ENCODE results near the gene TEX29. TPM values are rescaled to one million over a fixed set of nuclear protein-coding genes. Genes with fewer than 3 reads are reported as not detected.

The TEX29 gene
- total RNA-seq, 1 experiment from 2014 or later, result 0.45 TPM

- no peak for DNase-seq (ENCODE audit: low spot score)
Measured at GRCh38 chr13:111328574-111329410, 8.3 kb downstream of the TEX29 start.

DNA sequence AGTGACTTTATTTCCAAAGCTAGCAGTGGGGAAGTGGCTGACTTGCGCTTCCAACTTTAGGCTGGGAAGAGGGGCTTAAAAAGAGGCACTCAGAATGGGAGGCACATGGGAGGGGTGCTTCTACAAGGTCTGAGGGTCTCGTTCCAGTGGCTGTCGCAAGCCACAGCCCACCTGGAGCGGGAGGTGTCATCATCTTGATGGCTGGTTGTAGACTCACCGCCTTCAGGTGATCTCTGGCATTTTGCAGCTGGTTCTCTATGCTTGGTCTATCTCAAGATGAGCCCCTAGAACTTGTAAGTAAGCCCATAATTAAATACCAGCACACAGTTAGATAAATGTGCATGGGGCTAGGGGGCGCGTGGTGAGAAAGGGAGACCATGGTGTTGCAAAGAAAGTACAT, 9.2 kb downstream of the TEX29 start:
- no TSS peak for BruUV-seq (replicated peaks)
- intact Hi-C loops (cut with micrococcal nuclease; ENCODE audit: unreplicated experiment), result no loop called here
- H3K4me3 ChIP-seq (ENCODE audit: low read depth, low read length, poor library complexity, severe bottlenecking), result no peak overlapping the region
- DNase-seq (ENCODE audit: low spot score), result no peak
- no peaks in the 10 kb centered on the region for H3K27me3 ChIP-seq (replicated peaks; ENCODE audit: insufficient read depth, low read depth, low read length, poor library complexity)
- CTCF ChIA-PET, result no interaction called here
- H3K36me3 ChIP-seq (ENCODE audit: insufficient read depth, low read length, poor library complexity, severe bottlenecking), result no peaks in the 10 kb centered on the region
- H3K27ac ChIP-seq (ENCODE audit: low read depth, low read length, poor library complexity, severe bottlenecking), result no peak overlapping the region
- POLR2A ChIA-PET (ENCODE audit: low non-redundant PET), result no interaction called here
- H3K4me1 ChIP-seq (ENCODE audit: insufficient read depth, low read length, poor library complexity, severe bottlenecking), result no peaks in the 10 kb centered on the region
- TF ChIP-seq CTCF (conservative IDR thresholded peaks at IDR 0.05; ENCODE audit: low read depth, low read length), result no peak
- no peak for TF ChIP-seq EZH2 (IDR thresholded peaks at IDR 0.05; ENCODE audit: borderline replicate concordance, low read depth, low read length, poor library complexity, severe bottlenecking)
- H3K9me3 ChIP-seq (ENCODE audit: low read depth, low read length, poor library complexity, severe bottlenecking), result no peaks in the 10 kb centered on the region

More at GRCh38 chr13:111328574-111329410, 8.3 kb downstream of the TEX29 start:
- Histone ChIP-seq H3K9me3 (ENCODE audit: low read depth, low read length, poor library complexity, severe bottlenecking) (no peaks in the 10 kb centered on the region), H3K27me3 (replicated peaks; ENCODE audit: insufficient read depth, low read depth, low read length, poor library complexity) (no peaks in the 10 kb centered on the region), H3K27ac (ENCODE audit: low read depth, low read length, poor library complexity, severe bottlenecking) (no peak overlapping the region), H3K4me1 (ENCODE audit: insufficient read depth, low read length, poor library complexity, severe bottlenecking) (no peaks in the 10 kb centered on the region), H3K36me3 (ENCODE audit: insufficient read depth, low read length, poor library complexity, severe bottlenecking) (no peaks in the 10 kb centered on the region), H3K4me3 (ENCODE audit: low read depth, low read length, poor library complexity, severe bottlenecking) (no peak overlapping the region)
- no TSS peak for BruUV-seq (replicated peaks)
- ChIA-PET CTCF (interaction anchor here (0.7 kb wide), 1 partner anchor 59 kb away, joined by 6 read pairs; no protein-coding TSS in a partner anchor), POLR2A (ENCODE audit: low non-redundant PET) (no interaction called here)
- TF ChIP-seq EZH2 (IDR thresholded peaks at IDR 0.05; ENCODE audit: borderline replicate concordance, low read depth, low read length, poor library complexity, severe bottlenecking) (no peak), CTCF (conservative IDR thresholded peaks at IDR 0.05; ENCODE audit: low read depth, low read length) (no peak)
- intact Hi-C loops (cut with micrococcal nuclease; ENCODE audit: unreplicated experiment), result no loop called here

DNA sequence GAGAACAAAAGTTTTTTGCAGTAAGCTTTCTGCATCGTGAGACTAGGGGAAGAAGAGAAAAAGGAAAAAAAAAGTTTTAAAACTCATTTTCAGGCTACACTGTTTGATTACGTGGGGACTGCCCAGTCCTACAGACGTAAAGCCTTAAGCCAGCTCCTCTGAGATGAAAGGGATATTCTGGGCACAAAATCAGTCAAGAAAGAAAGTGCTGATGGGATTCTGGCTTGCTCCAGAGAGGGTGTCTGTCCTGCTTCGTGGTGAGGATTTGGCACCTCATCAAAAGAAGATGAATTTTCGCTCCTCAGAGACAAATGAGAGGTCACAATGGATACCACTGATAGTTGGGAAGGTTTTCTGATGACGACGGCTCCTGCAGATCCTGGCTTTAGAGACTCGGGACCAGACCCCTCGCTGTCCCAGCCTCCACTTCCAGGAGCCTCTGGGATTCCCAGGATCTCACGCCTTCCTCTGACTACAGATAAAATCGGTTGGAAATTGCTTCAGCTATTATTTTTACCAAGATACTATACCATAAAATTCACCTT, 9.7 kb downstream of the TEX29 start:
- H3K27me3 ChIP-seq (replicated peaks; ENCODE audit: insufficient read depth, low read depth, low read length, poor library complexity), result no peaks in the 10 kb centered on the region
- H3K27ac ChIP-seq (ENCODE audit: low read depth, low read length, poor library complexity, severe bottlenecking), result no peak overlapping the region
- no peaks in the 10 kb centered on the region for H3K9me3 ChIP-seq (ENCODE audit: low read depth, low read length, poor library complexity, severe bottlenecking)
- no TSS peak for BruUV-seq (replicated peaks)
- CTCF ChIA-PET, result no interaction called here
- POLR2A ChIA-PET (ENCODE audit: low non-redundant PET), result no interaction called here
- intact Hi-C loops (cut with micrococcal nuclease; ENCODE audit: unreplicated experiment), result no loop called here
- TF ChIP-seq CTCF (conservative IDR thresholded peaks at IDR 0.05; ENCODE audit: low read depth, low read length), result no peak
- no peak for TF ChIP-seq EZH2 (IDR thresholded peaks at IDR 0.05; ENCODE audit: borderline replicate concordance, low read depth, low read length, poor library complexity, severe bottlenecking)
- no peak for DNase-seq (ENCODE audit: low spot score)
- no peak overlapping the region for H3K4me3 ChIP-seq (ENCODE audit: low read depth, low read length, poor library complexity, severe bottlenecking)
- H3K36me3 ChIP-seq (ENCODE audit: insufficient read depth, low read length, poor library complexity, severe bottlenecking), result no peaks in the 10 kb centered on the region
- H3K4me1 ChIP-seq (ENCODE audit: insufficient read depth, low read length, poor library complexity, severe bottlenecking), result no peaks in the 10 kb centered on the region
